Liver (tissue), 9 donors: Measurements from ENCODE around the gene C16orf92. TPM values are rescaled to one million over a fixed set of nuclear protein-coding genes. Genes with fewer than 3 reads are reported as not detected.

Source experiments
- DNase-seq: peaks from one replicate; pipeline ENCODE4 v3.0.0-alpha.2; 2017; ENCODE audit warnings: low spot score
- H3K27ac ChIP-seq, 2 donors: one replicate each; pipeline ENCODE4 v1.7.0; 2013; ENCODE audit warnings: inconsistent platforms in 2 of 2, low read length in 2 of 2, control low read depth in 1 of 2, low read depth in 1 of 2, mild to moderate bottlenecking in 1 of 2
- H3K27me3 ChIP-seq, 4 donors: one replicate each; pipeline versions ENCODE4 v1.6.1 to v1.7.0; 2013; ENCODE audit warnings: low read length in 3 of 4, inconsistent platforms in 1 of 4, mild to moderate bottlenecking in 1 of 4, moderate library complexity in 1 of 4; ENCODE audit not compliant: control insufficient read depth in 4 of 4, insufficient read depth in 4 of 4
- H3K36me3 ChIP-seq, 4 donors: one replicate each; pipeline versions ENCODE4 v1.6.1 to v1.7.0; 2013; ENCODE audit warnings: low read length in 3 of 4, mild to moderate bottlenecking in 3 of 4, low read depth in 1 of 4, moderate library complexity in 1 of 4; ENCODE audit not compliant: control insufficient read depth in 4 of 4, insufficient read depth in 3 of 4
- H3K4me1 ChIP-seq, 4 donors: one replicate each; pipeline versions ENCODE4 v1.6.1 to v1.7.0; 2013; ENCODE audit warnings: low read length in 3 of 4, mild to moderate bottlenecking in 3 of 4, moderate library complexity in 1 of 4; ENCODE audit not compliant: control insufficient read depth in 4 of 4, insufficient read depth in 4 of 4
- H3K4me3 ChIP-seq, 3 donors: one replicate each; pipeline versions ENCODE4 v1.6.1 to v1.7.0; 2013; ENCODE audit warnings: low read length in 3 of 3, control low read depth in 1 of 3, low read depth in 1 of 3, mild to moderate bottlenecking in 1 of 3
- H3K9ac ChIP-seq, 2 donors: one replicate each; pipeline ENCODE4 v1.7.0; 2013; ENCODE audit warnings: low read length in 2 of 2, mild to moderate bottlenecking in 2 of 2, moderate library complexity in 2 of 2, control low read depth in 1 of 2, low read depth in 1 of 2
- H3K9me3 ChIP-seq, 4 donors: one replicate each; pipeline versions ENCODE4 v1.6.1 to v1.7.0; 2013; ENCODE audit warnings: low read length in 3 of 4; ENCODE audit not compliant: control insufficient read depth in 4 of 4
- ATF3 ChIP-seq: IDR thresholded peaks from 2 replicates; pipeline ENCODE4 v1.6.1; 2016; ENCODE audit warnings: antibody characterized with exemption
- EGR1 ChIP-seq, 2 donors: IDR thresholded peaks; 2 replicates each; pipeline ENCODE4 v1.6.1; 2016 to 2018; ENCODE audit warnings: antibody characterized with exemption in 2 of 2, low read depth in 2 of 2
- FOXA1 ChIP-seq: IDR thresholded peaks from 2 replicates; pipeline ENCODE4 v1.6.1; 2016; ENCODE audit warnings: antibody characterized with exemption
- FOXA2 ChIP-seq: IDR thresholded peaks from 2 replicates; pipeline ENCODE4 v1.6.1; 2016; ENCODE audit warnings: antibody characterized with exemption
- GABPA ChIP-seq, 2 donors: IDR thresholded peaks in 1 of 2; conservative IDR thresholded peaks in 1 of 2; 2 replicates each; pipeline ENCODE4 v1.6.1; 2016; ENCODE audit warnings: antibody characterized with exemption in 2 of 2, mild to moderate bottlenecking in 1 of 2, moderate library complexity in 1 of 2
- HNF4A ChIP-seq, 2 donors: conservative IDR thresholded peaks; 2 replicates each; pipeline ENCODE4 v1.6.1; 2016; ENCODE audit warnings: antibody characterized with exemption in 2 of 2, mild to moderate bottlenecking in 2 of 2
- HNF4G ChIP-seq: IDR thresholded peaks from 2 replicates; pipeline ENCODE4 v1.6.1; 2016; ENCODE audit warnings: antibody characterized with exemption
- NR2F2 ChIP-seq: IDR thresholded peaks from 2 replicates; pipeline ENCODE4 v1.6.1; 2016; ENCODE audit warnings: antibody characterized with exemption
- RAD21 ChIP-seq, 2 donors: IDR thresholded peaks; 2 replicates each; pipeline ENCODE4 v1.6.1; 2016; ENCODE audit warnings: antibody characterized with exemption in 2 of 2, mild to moderate bottlenecking in 2 of 2
- SP1 ChIP-seq: IDR thresholded peaks from 2 replicates; pipeline ENCODE4 v1.6.1; 2018; ENCODE audit warnings: antibody characterized with exemption, mild to moderate bottlenecking
- TAF1 ChIP-seq: conservative IDR thresholded peaks from 2 replicates; pipeline ENCODE4 v1.6.1; 2016; ENCODE audit warnings: antibody characterized with exemption, mild to moderate bottlenecking
- WGBS: extraction: QIAGEN DNeasy Blood & Tissue Kit; methylation state at CpG from one replicate; pipeline ENCODE4 v1.1.7; 2013; 5-methylcytosine and 5-hydroxymethylcytosine counted together
- polyA plus RNA-seq, 2 donors: library from polyadenylated mRNA; stranded (reverse) in 1 of 2; unstranded in 1 of 2; fragments of 200-250 nt in 1 of 2; fragments of >200 nt in 1 of 2; fragmentation: Nextera tagmentation in 1 of 2; extraction: Ambion mirVana in 1 of 2; gene quantifications; one replicate each; pipeline versions ENCODE4 v1.2.1 to v1.2.3, GENCODE V29; 2013 to 2015
- total RNA-seq, 2 donors: library from RNA; depleted of rRNA; stranded (reverse); fragments of >200 nt; gene quantifications; one replicate each; pipeline ENCODE4 v1.2.3, GENCODE V29; 2014
- TF ChIP-seq, protein P1 (sequence below): IDR thresholded peaks from 2 replicates; pipeline ENCODE4 v1.6.1; 2016; ENCODE audit warnings: antibody characterized with exemption
- TF ChIP-seq, protein P2 (sequence below): fragments of 150-350 bp; IDR thresholded peaks from 2 replicates; pipeline ENCODE4 v1.5.1; 2017; ENCODE audit warnings: improper control_type of control experiment, low read depth, low read length; ENCODE audit not compliant: missing input control
- TF ChIP-seq, protein P3 (sequence below): IDR thresholded peaks from 2 replicates; pipeline ENCODE4 v1.6.1; 2016; ENCODE audit warnings: antibody characterized with exemption
- TF ChIP-seq, protein P4 (sequence below): IDR thresholded peaks from 2 replicates; pipeline ENCODE4 v1.6.1; 2016; ENCODE audit warnings: antibody characterized with exemption, mild to moderate bottlenecking
- donor health status: healthy.
- donor health status: healthy.
- donor health status: healthy.
- donor health status: healthy.
- donor health status: healthy.

C16orf92 gene
- total and polyA plus RNA-seq, 4 donors, result not detected

- no peak for DNase-seq
- TF ChIP-seq HNF4A (conservative IDR thresholded peaks at IDR 0.05) (no peak), TAF1 (no peak)
- TF ChIP-seq, protein P1, sequence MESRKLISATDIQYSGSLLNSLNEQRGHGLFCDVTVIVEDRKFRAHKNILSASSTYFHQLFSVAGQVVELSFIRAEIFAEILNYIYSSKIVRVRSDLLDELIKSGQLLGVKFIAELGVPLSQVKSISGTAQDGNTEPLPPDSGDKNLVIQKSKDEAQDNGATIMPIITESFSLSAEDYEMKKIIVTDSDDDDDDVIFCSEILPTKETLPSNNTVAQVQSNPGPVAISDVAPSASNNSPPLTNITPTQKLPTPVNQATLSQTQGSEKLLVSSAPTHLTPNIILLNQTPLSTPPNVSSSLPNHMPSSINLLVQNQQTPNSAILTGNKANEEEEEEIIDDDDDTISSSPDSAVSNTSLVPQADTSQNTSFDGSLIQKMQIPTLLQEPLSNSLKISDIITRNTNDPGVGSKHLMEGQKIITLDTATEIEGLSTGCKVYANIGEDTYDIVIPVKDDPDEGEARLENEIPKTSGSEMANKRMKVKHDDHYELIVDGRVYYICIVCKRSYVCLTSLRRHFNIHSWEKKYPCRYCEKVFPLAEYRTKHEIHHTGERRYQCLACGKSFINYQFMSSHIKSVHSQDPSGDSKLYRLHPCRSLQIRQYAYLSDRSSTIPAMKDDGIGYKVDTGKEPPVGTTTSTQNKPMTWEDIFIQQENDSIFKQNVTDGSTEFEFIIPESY, result no peak
- Histone ChIP-seq H3K9ac (peak overlapping the region in 1 of 2 donors; percentile 24), H3K27ac (peak overlapping the region in 1 of 2 donors; percentile 32), H3K4me3 (peak overlapping the region in 2 of 3 donors; percentile 8), H3K27me3 (no peaks in the 10 kb centered on the region), H3K9me3 (no peaks in the 10 kb centered on the region), H3K36me3 (peaks cover 6 to 35% (median 25%) of the 10 kb centered on the region in 4 donors), H3K4me1 (peaks cover 3 to 30% (median 24%) of the 10 kb centered on the region in 4 donors)
- WGBS, result 37% methylated on average over 6 of the region's 6 CpGs
Observed at GRCh38 chr16:29975811-29976511, 47.0 kb upstream of the C16orf92 start.

DNA sequence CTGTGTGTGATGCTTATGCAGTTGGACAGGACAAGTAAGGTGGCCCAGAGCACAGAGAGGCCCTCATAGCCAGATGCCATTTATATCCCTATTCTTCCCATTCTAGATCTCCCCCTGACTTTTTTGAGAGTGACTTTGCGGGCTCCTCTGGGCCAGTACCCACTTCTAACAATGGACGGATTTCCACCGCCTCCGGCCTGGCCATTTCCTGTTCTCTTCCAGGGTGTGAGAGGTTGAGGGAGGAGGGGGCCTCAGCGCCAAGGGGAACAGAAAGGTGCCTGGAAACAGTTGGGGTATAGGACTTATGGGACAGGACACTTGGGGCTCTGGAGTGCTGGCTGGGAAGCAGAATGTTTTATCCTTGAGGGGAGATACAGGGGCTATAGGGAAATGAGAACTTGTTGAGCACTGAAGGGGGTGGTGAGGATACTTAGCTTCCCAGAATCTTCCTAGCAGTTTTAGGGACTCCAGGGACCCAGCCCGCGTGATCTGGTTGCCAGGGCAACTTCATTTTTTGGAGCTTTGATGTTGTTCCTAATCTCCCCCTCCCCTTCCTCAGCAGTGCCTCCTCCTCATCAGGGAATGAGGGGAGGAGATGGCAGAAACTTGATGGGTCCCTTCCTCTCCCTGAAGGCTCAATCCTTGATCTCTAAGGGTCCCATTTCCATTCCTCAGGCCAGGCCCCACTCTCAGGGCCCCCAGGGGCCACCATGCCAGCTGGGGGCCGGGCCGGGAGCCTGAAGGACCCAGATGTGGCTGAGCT lies 45.8 kb upstream of the C16orf92 start:
- no peak overlapping the region for H3K4me3 ChIP-seq
- peak overlapping the region in 1 of 2 donors; percentile 30 for H3K27ac ChIP-seq
- H3K27me3 ChIP-seq, result no peaks in the 10 kb centered on the region
- H3K4me1 ChIP-seq, result peaks cover 3 to 30% (median 24%) of the 10 kb centered on the region in 4 donors
- peak; percentile 25 for TF ChIP-seq NR2F2
- TF ChIP-seq HNF4A (conservative IDR thresholded peaks at IDR 0.05), result no peak
- TF ChIP-seq, protein P2, sequence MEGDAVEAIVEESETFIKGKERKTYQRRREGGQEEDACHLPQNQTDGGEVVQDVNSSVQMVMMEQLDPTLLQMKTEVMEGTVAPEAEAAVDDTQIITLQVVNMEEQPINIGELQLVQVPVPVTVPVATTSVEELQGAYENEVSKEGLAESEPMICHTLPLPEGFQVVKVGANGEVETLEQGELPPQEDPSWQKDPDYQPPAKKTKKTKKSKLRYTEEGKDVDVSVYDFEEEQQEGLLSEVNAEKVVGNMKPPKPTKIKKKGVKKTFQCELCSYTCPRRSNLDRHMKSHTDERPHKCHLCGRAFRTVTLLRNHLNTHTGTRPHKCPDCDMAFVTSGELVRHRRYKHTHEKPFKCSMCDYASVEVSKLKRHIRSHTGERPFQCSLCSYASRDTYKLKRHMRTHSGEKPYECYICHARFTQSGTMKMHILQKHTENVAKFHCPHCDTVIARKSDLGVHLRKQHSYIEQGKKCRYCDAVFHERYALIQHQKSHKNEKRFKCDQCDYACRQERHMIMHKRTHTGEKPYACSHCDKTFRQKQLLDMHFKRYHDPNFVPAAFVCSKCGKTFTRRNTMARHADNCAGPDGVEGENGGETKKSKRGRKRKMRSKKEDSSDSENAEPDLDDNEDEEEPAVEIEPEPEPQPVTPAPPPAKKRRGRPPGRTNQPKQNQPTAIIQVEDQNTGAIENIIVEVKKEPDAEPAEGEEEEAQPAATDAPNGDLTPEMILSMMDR, result no peak
- peak; percentile 11 for TF ChIP-seq SP1
- peaks cover 8 to 40% (median 33%) of the 10 kb centered on the region in 4 donors for H3K36me3 ChIP-seq
- DNase-seq, result no peak
- 87% methylated on average over 9 of the region's 9 CpGs for WGBS
- no peaks in the 10 kb centered on the region for H3K9me3 ChIP-seq
- H3K9ac ChIP-seq, result no peak overlapping the region

- H3K4me3 ChIP-seq, result no peak overlapping the region
- H3K27ac ChIP-seq, result no peak overlapping the region
- no peaks in the 10 kb centered on the region for H3K27me3 ChIP-seq
- peaks cover 13 to 47% (median 40%) of the 10 kb centered on the region in 4 donors for H3K36me3 ChIP-seq
- H3K4me1 ChIP-seq, result peaks cover 3 to 28% (median 22%) of the 10 kb centered on the region in 4 donors
- DNase-seq, result no peak
- 94% methylated on average over 9 of the region's 9 CpGs for WGBS
- H3K9ac ChIP-seq, result no peak overlapping the region
- no peaks in the 10 kb centered on the region for H3K9me3 ChIP-seq
- TF ChIP-seq, protein P2, result no peak
- no peak for TF ChIP-seq GABPA (IDR thresholded peaks at IDR 0.05 in 1 of 2, conservative IDR thresholded peaks at IDR 0.05 in 1 of 2)
- TF ChIP-seq TAF1, result no peak
- TF ChIP-seq, protein P3, sequence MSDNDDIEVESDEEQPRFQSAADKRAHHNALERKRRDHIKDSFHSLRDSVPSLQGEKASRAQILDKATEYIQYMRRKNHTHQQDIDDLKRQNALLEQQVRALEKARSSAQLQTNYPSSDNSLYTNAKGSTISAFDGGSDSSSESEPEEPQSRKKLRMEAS, result no peak
- no peak for TF ChIP-seq RAD21 (IDR thresholded peaks at IDR 0.05)
- no peak for TF ChIP-seq FOXA1
- TF ChIP-seq HNF4G, result no peak
- TF ChIP-seq EGR1 (IDR thresholded peaks at IDR 0.05; ENCODE audit: low read depth in 2 of 2), result no peak
- no peak for TF ChIP-seq HNF4A (conservative IDR thresholded peaks at IDR 0.05)
- no peak for TF ChIP-seq ATF3
- TF ChIP-seq, protein P4, sequence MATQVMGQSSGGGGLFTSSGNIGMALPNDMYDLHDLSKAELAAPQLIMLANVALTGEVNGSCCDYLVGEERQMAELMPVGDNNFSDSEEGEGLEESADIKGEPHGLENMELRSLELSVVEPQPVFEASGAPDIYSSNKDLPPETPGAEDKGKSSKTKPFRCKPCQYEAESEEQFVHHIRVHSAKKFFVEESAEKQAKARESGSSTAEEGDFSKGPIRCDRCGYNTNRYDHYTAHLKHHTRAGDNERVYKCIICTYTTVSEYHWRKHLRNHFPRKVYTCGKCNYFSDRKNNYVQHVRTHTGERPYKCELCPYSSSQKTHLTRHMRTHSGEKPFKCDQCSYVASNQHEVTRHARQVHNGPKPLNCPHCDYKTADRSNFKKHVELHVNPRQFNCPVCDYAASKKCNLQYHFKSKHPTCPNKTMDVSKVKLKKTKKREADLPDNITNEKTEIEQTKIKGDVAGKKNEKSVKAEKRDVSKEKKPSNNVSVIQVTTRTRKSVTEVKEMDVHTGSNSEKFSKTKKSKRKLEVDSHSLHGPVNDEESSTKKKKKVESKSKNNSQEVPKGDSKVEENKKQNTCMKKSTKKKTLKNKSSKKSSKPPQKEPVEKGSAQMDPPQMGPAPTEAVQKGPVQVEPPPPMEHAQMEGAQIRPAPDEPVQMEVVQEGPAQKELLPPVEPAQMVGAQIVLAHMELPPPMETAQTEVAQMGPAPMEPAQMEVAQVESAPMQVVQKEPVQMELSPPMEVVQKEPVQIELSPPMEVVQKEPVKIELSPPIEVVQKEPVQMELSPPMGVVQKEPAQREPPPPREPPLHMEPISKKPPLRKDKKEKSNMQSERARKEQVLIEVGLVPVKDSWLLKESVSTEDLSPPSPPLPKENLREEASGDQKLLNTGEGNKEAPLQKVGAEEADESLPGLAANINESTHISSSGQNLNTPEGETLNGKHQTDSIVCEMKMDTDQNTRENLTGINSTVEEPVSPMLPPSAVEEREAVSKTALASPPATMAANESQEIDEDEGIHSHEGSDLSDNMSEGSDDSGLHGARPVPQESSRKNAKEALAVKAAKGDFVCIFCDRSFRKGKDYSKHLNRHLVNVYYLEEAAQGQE, result no peak
- TF ChIP-seq FOXA2, result no peak
- no peak for TF ChIP-seq SP1
Observed at GRCh38 chr16:29978081-29978480, 44.9 kb upstream of the C16orf92 start.
